HG03159 (cell line): ENCODE measurements around the gene LOC101059915.
"Not testable (repeated sequence)": the region's sequence is repeated elsewhere in the genome, so short reads cannot be mapped to it uniquely, and the experiment has no call there.

Source experiments
- ATAC-seq: cut with Tn5 transposase; IDR thresholded peaks from one replicate; pipeline ENCODE4 v1.9.1; 2021; ENCODE audit warnings: mild to moderate bottlenecking, moderate library complexity; ENCODE audit not compliant: unreplicated experiment

Gene LOC101059915

DNA sequence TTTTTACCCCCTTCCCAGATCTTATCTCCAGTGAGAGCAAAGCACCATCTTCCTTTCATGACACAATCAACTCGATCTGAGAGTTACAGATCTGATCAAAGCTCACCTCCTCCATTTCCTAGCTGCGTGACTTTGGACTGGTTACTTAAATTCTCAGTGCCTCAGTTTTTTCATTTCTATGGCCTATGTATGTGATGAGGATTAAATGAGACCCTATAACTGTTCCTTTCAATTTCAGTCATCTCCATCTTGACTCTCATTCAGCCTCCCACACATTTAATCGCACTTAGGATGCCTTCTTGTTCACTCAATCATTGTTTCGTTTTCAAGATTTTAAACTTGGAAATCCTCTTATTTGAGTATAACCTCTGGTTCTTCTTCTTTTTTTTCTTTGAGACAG is 28.9 kb upstream of the LOC101059915 start:
- no peak for ATAC-seq

DNA sequence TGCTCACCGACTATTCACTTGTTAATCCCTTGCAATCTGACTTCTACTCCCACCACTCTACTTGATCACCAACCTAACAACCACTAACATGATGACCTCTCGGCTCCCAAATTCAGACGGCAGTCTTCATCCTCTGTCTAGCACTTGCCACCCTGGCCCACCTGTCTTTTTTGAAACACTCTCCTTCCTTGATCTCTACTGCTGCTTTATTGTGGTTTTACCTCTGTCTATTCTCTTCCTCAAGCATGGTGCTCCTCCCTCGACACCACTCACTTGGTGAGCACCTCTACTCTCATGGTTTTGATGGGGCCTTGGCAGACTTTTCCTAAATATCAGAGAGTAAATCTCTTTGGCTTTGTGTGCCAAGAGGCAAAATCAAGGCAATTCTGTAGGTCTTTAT is 27.3 kb upstream of the LOC101059915 start:
- ATAC-seq = no peak

DNA sequence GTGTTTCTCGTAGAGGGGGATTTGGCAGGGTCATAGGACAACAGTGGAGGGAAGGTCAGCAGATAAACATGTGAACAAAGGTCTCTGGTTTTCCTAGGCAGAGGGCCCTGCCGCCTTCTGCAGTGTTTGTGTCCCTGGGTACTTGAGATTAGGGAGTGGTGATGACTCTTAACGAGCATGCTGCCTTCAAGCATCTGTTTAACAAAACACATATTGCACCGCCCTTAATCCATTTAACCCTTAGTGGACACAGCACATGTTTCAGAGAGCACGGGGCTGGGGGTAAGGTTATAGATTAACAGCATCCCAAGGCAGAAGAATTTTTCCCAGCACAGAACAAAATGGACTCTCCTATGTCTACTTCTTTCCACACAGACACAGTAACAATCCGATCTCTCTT is 22.9 kb upstream of the LOC101059915 start:
- not testable (repeated sequence) for ATAC-seq

DNA sequence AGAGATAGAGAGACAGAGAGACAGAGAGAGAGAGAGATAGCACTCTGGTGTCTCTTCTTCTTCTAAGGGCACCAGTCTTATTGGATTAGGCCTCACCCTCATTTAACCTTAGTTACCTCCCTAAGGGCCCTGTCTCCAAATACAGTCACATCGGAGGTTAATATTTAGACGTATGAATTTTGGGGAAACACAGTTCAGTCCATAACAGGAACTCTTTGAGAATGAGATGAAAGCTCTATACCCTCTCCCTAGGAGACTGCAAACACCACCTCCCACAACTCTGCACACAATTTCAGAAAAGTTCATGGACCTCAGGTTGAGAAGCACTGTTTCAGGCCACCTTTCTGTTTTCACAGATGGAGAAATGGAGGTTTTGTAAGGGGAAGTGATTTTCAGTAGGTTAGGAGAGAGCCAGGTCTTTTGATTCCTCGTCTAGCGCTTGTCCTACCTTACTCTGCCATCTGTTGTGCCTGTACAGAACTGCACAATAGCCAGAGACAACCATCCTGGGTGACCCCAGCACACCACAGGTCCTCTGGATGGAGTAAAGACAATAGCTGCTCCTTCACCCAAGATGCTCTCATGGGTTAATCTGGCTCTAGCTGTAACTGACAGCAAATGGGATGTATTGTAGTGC is 16.9 kb upstream of the LOC101059915 start:
- no peak for ATAC-seq

DNA sequence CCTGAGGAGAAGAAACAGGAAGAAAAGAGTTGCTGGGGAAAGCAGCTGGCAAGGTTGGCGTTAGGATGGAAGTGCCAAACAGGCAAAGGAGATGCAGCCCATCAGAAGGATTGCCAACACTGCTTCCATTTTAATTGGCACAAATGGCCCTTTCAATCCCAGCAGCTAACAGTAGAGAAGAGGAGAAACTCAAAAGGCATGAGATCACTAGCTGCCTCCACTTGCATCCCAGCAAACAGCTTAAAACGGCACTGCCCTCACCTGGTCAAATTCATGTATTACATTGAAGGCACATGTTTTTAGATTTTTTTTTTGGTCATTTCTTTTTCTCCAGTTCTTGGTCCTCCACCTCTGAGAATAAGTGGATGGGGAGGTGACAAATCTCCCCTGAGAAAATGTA is 14.9 kb upstream of the LOC101059915 start:
- ATAC-seq = no peak

DNA sequence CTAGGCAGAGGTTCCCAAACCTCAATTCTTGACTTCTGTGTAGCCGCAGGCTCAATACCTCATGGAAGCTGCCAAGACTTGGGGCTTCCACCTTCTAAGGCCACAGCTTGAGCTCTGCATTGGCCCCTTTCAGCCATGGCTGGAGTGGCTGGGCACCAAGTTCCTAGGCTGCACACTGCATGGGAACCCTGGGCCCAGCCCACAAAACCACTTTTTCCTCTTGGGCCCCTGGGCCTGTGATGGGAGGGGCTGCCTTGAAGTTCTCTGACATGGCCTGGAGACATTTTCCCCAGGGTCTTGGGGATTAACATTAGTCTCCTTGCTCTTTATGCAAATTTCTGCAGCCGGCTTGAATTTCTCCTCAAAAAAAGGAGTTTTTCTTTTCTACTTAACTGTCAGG is 14.0 kb upstream of the LOC101059915 start:
- ATAC-seq = no peak

DNA sequence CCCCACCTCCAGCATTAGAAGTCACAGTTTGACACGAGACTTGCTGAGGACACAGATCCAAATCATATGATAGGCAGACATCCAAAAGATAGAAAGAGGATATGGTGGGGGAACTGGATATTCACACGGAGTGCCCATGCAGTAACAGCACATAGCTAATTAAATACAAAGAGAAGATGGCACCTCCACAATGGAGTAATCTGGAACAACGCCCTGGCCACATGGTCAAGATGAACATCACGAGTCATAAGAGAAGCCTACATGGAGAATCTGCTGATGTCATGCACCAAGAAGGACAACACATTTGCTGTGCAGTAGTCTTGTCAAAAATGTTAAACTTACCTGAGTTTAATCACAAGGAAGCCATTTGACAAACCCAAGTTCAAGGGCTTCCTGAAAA is 10.1 kb upstream of the LOC101059915 start:
- no peak for ATAC-seq

DNA sequence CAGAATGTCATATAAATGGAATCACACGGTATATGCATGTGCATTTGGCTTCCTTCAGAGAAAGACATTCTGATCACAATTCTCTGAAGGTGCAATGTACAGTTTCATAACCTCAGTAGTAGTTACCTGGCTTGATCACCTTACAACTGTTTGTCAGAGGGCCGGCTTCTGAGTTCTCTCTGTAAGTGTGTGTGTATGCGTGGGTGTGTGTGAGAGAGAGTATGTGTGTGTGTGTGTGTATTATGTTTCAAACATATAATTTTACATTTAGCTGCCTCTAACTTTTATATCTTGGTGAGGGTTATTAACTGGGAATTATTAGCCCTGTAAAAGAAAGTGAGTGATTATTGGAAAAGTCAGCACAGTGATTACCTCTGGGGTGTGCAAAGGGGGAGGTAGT is 8.0 kb upstream of the LOC101059915 start:
- ATAC-seq = no peak

DNA sequence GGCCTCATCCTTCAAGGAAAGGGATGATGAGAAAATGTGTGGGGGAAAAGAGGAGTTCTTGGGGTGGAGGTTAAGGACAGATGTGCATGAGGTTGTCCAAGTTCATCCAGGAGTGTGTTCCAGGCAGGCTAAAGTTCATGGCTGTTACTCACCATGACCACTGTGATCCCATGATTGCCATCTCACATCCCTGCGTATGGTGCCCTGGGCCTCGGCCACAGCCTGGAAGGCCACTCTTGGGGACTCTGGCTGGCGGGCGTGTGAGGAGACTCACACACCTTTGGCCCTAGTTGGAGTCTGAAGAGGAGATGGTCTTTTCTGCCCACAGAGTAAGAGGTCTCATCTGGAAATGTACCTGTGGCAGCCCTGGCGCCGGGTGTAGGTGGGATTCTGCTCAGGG is 7.4 kb upstream of the LOC101059915 start:
- no peak for ATAC-seq

DNA sequence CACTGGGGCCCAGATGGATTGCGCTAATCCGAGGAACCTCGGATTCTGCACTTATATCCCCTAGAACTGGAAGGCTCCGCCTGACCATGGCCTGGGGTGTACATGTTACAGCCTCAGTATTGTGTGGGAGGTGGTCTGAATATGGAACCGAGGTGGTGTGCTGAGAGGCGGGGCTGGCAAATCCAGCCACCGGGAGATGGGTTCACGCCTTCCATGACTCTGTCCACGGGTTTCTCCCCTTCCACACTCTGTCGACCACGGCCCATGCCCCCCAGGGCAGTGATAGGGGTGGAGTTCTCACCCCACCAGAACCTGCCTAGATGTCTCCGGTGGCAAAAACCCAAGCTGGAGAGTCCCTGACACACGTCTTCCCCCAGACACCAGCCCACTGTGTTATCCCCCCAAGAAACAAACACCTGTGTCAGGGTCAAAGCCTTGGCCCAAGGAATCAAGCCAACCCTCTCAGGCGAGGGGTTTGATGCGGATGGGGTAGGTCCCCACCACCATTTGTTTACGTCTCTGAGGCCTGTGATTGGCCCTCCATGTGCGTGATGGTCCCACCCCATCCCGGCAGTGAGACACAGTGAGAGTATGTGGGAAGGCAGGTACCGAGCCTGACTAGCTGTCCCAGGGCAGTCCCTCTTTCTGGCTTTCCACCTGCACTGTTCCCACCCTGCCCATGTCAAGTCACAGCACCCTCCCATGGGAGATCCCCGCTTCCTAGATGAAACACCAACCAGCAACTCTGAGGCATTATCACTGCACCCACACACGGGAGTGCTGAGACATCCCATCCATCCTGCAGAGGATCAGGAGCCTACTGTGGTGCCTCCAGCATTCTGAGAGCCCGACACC is 6.6 kb upstream of the LOC101059915 start:
- no peak for ATAC-seq

DNA sequence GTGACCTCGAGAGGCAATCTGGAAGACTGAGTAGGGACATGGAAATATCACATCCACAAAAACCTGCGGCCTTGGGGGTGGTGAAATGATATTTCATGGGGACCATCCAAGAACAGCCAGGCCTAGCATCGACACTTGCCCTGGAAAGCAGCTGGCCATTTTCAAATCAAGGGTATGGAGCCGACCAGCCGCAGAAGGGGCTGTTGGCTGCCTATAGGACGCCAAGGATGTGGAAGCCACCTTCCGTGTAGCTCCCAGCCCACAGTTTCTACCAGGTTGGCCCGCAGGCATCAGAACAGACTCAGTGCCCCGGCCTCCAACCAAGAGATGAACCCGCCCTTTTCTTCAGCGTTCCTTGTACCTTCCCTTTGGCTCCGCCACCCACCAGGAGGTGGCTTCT is 5.4 kb upstream of the LOC101059915 start:
- no peak for ATAC-seq

DNA sequence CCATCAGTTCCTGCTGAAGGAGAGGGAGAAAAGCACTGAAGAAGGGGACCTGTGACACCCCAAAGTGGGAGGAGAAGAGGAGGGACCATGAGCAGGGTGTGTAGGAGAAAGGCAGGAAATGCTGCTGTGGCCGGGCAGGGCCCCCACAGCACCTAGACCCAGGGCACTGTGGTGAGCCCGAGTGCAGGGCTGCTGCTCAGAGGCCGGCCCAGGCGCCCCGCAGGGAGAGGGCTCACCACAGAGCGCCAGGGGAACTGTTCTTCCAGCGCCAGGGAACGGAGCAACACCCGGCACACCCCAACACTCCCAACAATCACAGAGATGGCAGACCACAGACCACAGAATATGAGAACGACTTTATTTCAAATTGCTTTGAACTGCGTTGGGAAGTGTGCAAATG is 4.7 kb upstream of the LOC101059915 start:
- ATAC-seq = not testable (repeated sequence)

DNA sequence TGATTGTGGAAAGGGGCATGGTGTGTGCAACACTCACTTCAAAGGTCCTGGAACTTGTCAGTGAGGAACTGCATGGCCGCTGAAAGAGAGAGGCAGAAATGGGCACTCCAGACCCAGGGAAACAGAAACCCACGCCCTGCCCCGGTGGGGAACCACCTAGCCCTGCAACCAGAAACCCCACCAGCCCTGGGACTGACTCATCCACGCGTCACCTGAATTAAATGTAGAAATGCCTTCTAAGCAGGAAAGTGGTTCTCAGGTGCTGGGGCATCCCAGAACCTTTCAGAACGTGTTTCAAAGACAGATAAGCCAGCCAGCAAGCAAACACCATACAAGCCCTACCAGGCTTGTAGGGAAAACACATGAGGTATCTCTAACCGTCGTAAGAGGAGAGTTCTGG is 4.1 kb upstream of the LOC101059915 start:
- ATAC-seq = not testable (repeated sequence)

DNA sequence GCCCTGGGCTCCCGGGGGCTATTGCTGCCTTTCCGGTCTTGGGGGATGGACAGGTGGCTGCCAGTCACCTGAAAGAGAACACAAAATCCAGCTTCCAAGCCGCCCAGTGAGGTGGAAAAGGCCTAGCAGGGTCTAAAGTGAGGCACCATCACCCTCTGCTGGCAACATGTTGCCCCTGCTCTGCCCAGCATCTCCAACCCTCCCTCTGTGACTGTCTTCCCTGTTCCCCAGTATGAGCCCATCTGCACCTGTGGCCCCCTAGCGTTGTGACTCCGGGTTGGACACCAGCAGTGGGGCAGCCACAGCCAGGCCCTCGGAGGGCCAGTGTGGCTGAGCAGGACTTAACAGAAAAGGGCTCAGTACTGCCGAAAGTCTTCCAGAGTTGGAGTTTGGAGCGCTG is 3.1 kb upstream of the LOC101059915 start:
- ATAC-seq = not testable (repeated sequence)

DNA sequence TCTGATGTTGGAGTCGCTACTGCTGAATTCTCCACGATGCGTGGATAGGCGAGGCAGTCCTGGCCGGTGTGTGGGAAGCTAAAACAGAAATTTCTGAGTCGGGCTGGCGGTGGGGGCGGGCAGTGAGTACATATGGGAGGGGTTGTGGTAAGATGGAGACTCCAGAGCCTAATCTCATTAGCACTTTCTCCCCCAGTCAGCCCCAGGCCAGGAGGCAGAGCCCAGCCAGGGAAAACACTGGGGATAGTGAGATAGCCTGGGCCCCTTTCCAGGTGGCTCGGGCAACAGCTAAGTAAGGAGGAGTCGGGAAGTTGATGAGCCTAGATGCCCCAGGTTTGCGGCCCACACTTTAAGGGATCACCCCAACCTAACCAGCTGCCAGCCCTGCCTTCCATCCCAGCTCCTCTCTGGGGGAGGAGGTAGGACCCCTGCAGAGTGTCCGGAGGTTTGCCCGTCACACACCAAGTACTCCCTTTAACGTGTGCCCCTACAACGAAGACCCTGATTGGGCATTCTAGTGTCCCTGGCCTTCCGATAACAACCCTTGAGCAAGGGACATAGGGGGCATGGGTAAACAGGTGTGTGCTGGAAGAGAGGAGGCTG is 2.4 kb upstream of the LOC101059915 start:
- ATAC-seq = no peak

DNA sequence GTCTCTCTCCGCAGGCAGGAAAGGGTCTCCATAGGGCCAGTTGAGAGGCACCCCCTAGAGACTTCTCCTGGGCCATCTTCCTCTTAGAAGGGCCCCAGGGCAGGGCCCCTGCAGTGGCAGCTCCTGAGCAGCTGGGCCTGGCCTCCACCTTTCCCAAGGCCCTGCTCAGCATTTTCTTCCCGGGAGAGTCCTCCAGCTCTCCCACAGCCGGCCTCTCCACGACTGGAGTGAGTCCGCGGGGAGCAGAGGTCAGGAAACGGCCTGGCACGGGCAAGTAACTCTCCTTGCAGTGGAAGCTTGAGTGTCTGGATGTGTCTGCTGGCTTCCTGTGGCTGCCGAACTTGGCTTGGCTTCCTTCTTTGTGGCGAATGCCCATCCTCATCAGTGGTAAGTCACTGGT is 1.6 kb upstream of the LOC101059915 start:
- no peak for ATAC-seq

DNA sequence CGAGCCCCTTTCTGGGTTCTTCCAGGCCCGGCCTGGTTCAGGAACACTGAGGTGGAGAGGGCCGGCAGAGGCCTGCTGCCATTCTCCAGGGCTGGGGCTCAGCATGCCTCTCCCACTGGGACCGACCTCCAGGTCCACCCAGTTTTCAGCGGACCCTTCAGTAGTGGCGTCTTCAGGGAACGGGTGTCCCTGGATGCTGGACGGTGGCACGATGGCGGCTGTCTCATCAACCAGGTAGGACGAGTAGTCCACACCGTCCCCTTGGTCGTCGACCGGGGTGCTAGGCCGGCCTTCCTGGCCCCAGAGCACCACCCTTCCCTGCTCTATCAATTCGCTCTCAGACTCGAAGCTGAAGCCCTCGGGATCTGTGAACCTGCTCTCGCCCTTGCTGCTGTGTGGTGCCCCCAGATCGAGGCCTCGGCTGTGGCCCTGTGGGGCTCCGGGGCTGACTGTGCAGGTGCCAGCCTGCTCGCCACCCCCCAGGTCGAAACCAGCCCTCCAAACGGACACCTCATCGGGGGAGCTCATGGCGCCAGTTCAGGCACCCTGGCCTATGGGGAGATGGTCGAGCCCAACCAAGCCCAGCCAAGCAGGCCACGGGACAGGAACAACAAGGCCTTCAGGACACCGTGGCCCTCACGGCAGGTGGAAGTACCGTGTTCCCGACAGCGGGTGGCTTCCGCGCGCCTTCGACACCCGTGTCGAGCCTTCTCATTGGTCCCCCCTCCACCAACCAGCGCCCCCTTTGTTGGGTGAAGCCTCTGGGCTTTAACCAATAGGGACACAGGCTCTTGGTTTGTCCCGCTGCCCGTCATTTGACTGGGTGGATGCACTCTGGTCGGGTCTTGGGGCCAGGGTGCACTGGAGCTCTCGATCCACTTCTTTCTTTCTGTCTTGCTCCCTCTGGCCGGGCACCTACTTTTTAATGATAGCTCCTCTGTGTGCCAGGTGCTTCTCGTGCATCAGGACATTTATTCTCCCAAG is 814 bp upstream of the LOC101059915 start:
- ATAC-seq = no peak

DNA sequence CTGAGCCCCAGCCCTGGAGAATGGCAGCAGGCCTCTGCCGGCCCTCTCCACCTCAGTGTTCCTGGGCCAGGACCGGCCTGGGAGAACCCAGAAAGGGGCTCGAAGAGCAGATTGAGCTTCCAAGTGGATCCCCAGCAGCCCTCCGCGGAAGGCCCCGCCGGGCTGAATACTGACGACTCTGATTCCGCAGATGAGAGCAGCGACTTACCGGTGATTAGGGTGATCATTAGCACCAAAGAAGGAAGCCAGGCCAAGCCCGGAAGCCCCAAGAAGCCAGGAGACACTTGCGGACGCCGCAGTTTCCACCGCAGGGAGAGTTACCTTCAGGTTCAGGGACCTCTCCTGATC is 876 bp downstream of the LOC101059915 start:
- ATAC-seq = no peak

DNA sequence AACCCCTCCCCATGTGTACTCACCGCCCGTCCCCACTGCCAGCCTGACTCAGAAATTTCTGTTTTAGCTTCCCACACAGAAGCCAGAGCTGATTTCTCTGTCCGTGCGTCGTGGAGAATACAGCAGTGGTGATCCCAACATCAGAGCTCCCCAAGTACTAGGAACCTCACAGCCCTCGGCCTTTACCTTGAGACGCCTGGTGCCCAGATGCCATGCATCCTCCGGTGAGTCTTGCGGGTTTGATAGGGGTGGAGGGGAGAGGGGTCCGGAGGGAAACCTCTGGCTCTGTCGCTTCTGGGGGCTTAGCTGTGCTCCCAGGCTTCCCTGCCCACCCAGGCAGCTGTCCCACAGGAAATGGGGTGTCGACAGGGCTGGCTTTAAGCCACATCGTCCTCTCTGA is 2.1 kb downstream of the LOC101059915 start:
- ATAC-seq = no peak

DNA sequence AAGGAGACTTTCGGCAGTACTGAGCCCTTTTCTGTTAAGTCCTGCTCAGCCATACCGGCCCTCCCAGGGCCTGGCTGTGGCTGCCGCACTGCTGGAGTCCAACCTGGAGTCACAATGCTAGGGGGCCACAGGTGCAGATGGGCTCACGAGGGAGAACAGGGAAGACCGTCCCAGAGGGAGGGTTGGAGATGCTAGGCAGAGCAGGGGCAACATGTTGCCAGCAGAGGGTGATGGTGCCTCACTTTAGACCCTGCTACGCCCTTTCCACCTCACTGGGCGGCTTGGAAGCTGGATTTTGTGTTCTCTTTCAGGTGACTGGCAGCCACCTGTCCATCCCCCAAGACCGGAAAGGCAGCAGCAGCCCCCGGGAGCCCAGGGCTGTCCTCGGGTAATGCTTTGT is 2.6 kb downstream of the LOC101059915 start:
- not testable (repeated sequence) for ATAC-seq
